T-cell (primary cell): Measurements from ENCODE around the gene ATP10D. TPM values are rescaled to one million over a fixed set of nuclear protein-coding genes. Genes with fewer than 3 reads are reported as not detected.
"Not testable (repeated sequence)": the region's sequence is repeated elsewhere in the genome, so short reads cannot be mapped to it uniquely, and the experiment has no call there.

Source experiments
- ATAC-seq, 4 experiments: fragments of 200-7000 bp in 3 of 4; fragments of 150-1000 bp in 1 of 4; cut with Tn5 transposase; replicated peaks in 1 of 4; 1 replicate in 3 of 4; 2 replicates in 1 of 4; pipeline ENCODE4 v1.10.0; 2021; ENCODE audit warnings: moderate library complexity in 3 of 4, mild to moderate bottlenecking in 2 of 4, moderate number of reproducible peaks in 1 of 4
- CTCF ChIA-PET, 2 donors: fragments of 300-600 bp; sonication (Branson Sonifier 250); formaldehyde crosslinking; loops; one replicate each; lab custom pipeline; 2022; ENCODE audit warnings: antibody characterized with exemption in 2 of 2; lab: Charles Lee
- POLR2A ChIA-PET, 2 donors: fragments of 300-600 bp; sonication (Branson Sonifier 250); formaldehyde crosslinking; loops; one replicate each; lab custom pipeline; 2022; ENCODE audit warnings: antibody characterized with exemption in 2 of 2; lab: Charles Lee
- DNase-seq, 35 experiments: peaks; one replicate each; pipeline versions ENCODE4 v3.0.0 to v3.0.0-alpha.2; 2013 to 2023
- H3K27ac ChIP-seq: one replicate; pipeline ENCODE4 v1.5.1; 2013; ENCODE audit warnings: low read length
- H3K27me3 ChIP-seq, 2 experiments: replicated peaks in 1 of 2; 1 replicate in 1 of 2; 2 replicates in 1 of 2; pipeline versions ENCODE4 v1.6.1 to v1.7.0; 2013; ENCODE audit warnings: low read length in 1 of 2, mixed read lengths in 1 of 2; ENCODE audit not compliant: control insufficient read depth in 2 of 2, insufficient read depth in 2 of 2; ENCODE audit errors: extremely low read depth in 1 of 2
- H3K36me3 ChIP-seq, 2 donors: 1 replicate in 1 of 2; 2 replicates in 1 of 2; pipeline versions ENCODE4 v1.6.1 to v1.7.0; 2013; ENCODE audit warnings: low read length in 1 of 2; ENCODE audit not compliant: control insufficient read depth in 2 of 2, insufficient read depth in 1 of 2; ENCODE audit errors: extremely low read depth in 1 of 2
- H3K4me1 ChIP-seq, 2 experiments: 1 replicate in 1 of 2; 2 replicates in 1 of 2; pipeline versions ENCODE4 v1.6.1 to v1.7.0; 2013; ENCODE audit warnings: low read length in 2 of 2, mixed read lengths in 1 of 2; ENCODE audit not compliant: insufficient read depth in 2 of 2, control insufficient read depth in 1 of 2; ENCODE audit errors: extremely low read depth in 1 of 2
- H3K4me3 ChIP-seq, 2 donors: 1 replicate in 1 of 2; 2 replicates in 1 of 2; pipeline versions ENCODE4 v1.5.1 to v1.7.0; 2013; ENCODE audit warnings: mild to moderate bottlenecking in 2 of 2, low read length in 1 of 2, moderate library complexity in 1 of 2; ENCODE audit not compliant: control insufficient read depth in 1 of 2; ENCODE audit errors: extremely low read depth in 1 of 2
- H3K9me3 ChIP-seq: 2 replicates; pipeline ENCODE4 v1.7.0; 2013
- H3K27ac Mint-ChIP-seq, 2 donors: one replicate each; pipeline ENCODE4 v1.8.0; 2020 to 2021; ENCODE audit warnings: mild to moderate bottlenecking in 2 of 2, mixed read lengths in 2 of 2
- H3K27me3 Mint-ChIP-seq, 2 donors: one replicate each; pipeline ENCODE4 v1.8.0; 2021 to 2022; ENCODE audit warnings: mixed read lengths in 2 of 2
- H3K36me3 Mint-ChIP-seq: one replicate; pipeline ENCODE4 v1.8.0; 2021; ENCODE audit warnings: mixed read lengths
- H3K4me1 Mint-ChIP-seq, 3 donors: one replicate each; pipeline ENCODE4 v1.8.0; 2020 to 2022; ENCODE audit warnings: mixed read lengths in 3 of 3, mild to moderate bottlenecking in 1 of 3
- H3K4me3 Mint-ChIP-seq, 3 donors: one replicate each; pipeline ENCODE4 v1.8.0; 2020 to 2022; ENCODE audit warnings: mild to moderate bottlenecking in 3 of 3, mixed read lengths in 3 of 3, moderate library complexity in 3 of 3
- H3K9me3 Mint-ChIP-seq, 3 donors: one replicate each; pipeline ENCODE4 v1.8.0; 2020 to 2022; ENCODE audit warnings: mixed read lengths in 3 of 3
- WGBS: methylation state at CpG from one replicate; pipeline ENCODE4 v1.1.5; 2013; ENCODE audit warnings: missing lambda C conversion rate; ENCODE audit not compliant: insufficient coverage; 5-methylcytosine and 5-hydroxymethylcytosine counted together
- total RNA-seq, 35 experiments: library from RNA in 6 of 35; stranded (reverse) in 6 of 35; fragments of 120-200 nt in 1 of 35; gene quantifications; one replicate each; pipeline versions ENCODE4 v1.2.1 to v1.2.4 and lab custom pipeline; 2013 to 2026

The ATP10D gene
- total RNA-seq, 5 donors from 2014 or later (not counting 1 experiment from before 2014, with no cell fraction given): 2.3 to 8.0 (median 5.0) TPM

DNA sequence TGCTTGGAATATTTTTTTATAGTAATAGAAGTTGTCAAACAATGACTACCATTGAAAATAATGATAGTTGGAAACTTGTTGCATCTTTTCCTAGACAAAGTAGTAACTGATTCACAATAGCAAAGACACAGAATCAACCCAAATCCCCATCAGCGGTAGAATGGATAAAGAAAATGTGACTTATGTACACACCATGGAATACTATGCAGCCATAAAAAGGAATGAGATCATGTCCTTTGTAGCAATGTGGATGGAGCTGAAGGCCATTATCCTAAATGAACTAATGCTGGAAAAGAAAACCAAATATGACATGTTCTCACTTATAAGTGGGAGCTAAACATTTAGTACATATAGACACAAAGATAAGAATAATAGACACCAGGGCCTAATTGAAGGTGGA, 49.7 kb downstream of the ATP10D start:
- Histone ChIP-seq H3K36me3 (no peaks in the 10 kb centered on the region), H3K4me1 (peaks cover 23 to 32% of the 10 kb centered on the region in 2 experiments), H3K27ac (no peak overlapping the region), H3K4me3 (no peak overlapping the region), H3K27me3 (no peaks in the 10 kb centered on the region), H3K9me3 (no peaks in the 10 kb centered on the region)
- ATAC-seq (no peak), DNase-seq (no peak)
- Mint-ChIP-seq H3K36me3 (peaks cover 14% of the 10 kb centered on the region), H3K27me3 (no peaks in the 10 kb centered on the region), H3K4me3 (no peak overlapping the region), H3K4me1 (peaks cover 44 to 52% (median 49%) of the 10 kb centered on the region in 3 donors), H3K9me3 (peaks cover under 1 to 5% (median 2%) of the 10 kb centered on the region in 3 donors), H3K27ac (no peak overlapping the region)
- POLR2A ChIA-PET: no interaction called here
- CTCF ChIA-PET: no interaction called here
- WGBS: no CpG with 5 or more reads among the region's 1 CpG

DNA sequence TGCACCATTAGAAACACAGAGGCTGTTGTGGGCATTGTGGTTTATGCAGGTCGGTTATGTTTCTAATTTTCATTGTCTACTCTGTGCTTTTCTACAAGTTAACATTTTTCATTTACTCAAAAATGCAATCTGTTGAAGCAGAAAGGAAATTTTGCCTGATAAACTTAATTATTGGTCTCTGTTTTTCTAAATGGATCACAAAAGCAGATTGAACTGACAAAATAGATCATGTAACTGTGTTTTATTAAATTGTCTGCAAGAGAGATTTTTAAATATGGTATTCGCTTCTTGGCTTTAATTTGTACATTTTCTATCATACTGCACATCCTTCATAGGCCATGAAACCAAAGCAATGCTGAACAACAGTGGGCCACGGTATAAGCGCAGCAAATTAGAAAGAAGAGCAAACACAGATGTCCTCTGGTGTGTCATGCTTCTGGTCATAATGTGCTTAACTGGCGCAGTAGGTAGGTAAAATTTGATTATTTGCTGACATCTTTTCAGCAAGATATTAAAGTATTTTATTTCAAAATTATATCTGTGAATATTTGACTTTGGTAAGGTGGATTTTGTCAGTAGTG, 50.6 kb downstream of the ATP10D start:
- H3K27ac ChIP-seq: no peak overlapping the region
- ChIA-PET CTCF (no interaction called here), POLR2A (no interaction called here)
- no peak overlapping the region for H3K4me3 ChIP-seq
- no CpG with 5 or more reads among the region's 5 CpGs for WGBS
- peaks cover 23 to 29% of the 10 kb centered on the region in 2 experiments for H3K4me1 ChIP-seq
- Mint-ChIP-seq H3K4me3 (no peak overlapping the region), H3K4me1 (peaks cover 39 to 46% (median 41%) of the 10 kb centered on the region in 3 donors), H3K27me3 (no peaks in the 10 kb centered on the region), H3K36me3 (peaks cover 14% of the 10 kb centered on the region), H3K27ac (no peak overlapping the region), H3K9me3 (no peaks in the 10 kb centered on the region)
- DNase-seq (no peak), ATAC-seq (no peak)
- H3K9me3 ChIP-seq: no peaks in the 10 kb centered on the region
- no peaks in the 10 kb centered on the region for H3K36me3 ChIP-seq
- no peaks in the 10 kb centered on the region for H3K27me3 ChIP-seq

DNA sequence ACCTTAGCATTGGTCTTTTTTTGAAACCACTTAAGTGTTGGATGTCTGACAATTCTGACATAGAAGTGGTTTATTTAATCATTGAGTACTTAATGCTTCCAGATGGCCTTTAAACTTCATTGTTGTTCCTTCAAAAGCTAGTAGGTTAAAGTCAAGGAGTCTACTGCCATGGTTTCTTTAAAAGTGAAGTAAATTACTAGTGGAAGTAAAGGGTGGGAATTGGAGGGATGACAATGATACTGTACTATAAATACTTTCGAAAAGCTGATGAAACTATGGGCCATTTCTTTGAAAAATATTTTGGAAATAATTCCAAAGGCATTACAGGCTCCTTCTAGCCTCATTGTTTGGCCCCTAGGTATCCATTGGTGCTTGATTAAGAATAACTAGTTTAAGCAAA, 51.9 kb downstream of the ATP10D start:
- H3K4me1 Mint-ChIP-seq: peaks cover 26 to 33% (median 32%) of the 10 kb centered on the region in 3 donors
- H3K36me3 ChIP-seq: no peaks in the 10 kb centered on the region
- DNase-seq: no peak
- no CpG with 5 or more reads among the region's 1 CpG for whole genome bisulfite sequencing
- no peaks in the 10 kb centered on the region for H3K27me3 Mint-ChIP-seq
- no peak overlapping the region for H3K27ac ChIP-seq
- ChIA-PET CTCF (no interaction called here), POLR2A (interaction anchor here in 1 of 2 donors (0.6 kb wide), 1 partner anchor 9 kb away, joined by 3 read pairs; no protein-coding TSS in a partner anchor)
- ATAC-seq: no peak
- peaks cover 12 to 17% of the 10 kb centered on the region in 2 experiments for H3K4me1 ChIP-seq
- H3K4me3 Mint-ChIP-seq: no peak overlapping the region
- H3K4me3 ChIP-seq: no peak overlapping the region
- peaks cover 23% of the 10 kb centered on the region for H3K36me3 Mint-ChIP-seq
- no peaks in the 10 kb centered on the region for H3K9me3 ChIP-seq
- no peaks in the 10 kb centered on the region for H3K27me3 ChIP-seq
- H3K27ac Mint-ChIP-seq: no peak overlapping the region
- no peaks in the 10 kb centered on the region for H3K9me3 Mint-ChIP-seq

DNA sequence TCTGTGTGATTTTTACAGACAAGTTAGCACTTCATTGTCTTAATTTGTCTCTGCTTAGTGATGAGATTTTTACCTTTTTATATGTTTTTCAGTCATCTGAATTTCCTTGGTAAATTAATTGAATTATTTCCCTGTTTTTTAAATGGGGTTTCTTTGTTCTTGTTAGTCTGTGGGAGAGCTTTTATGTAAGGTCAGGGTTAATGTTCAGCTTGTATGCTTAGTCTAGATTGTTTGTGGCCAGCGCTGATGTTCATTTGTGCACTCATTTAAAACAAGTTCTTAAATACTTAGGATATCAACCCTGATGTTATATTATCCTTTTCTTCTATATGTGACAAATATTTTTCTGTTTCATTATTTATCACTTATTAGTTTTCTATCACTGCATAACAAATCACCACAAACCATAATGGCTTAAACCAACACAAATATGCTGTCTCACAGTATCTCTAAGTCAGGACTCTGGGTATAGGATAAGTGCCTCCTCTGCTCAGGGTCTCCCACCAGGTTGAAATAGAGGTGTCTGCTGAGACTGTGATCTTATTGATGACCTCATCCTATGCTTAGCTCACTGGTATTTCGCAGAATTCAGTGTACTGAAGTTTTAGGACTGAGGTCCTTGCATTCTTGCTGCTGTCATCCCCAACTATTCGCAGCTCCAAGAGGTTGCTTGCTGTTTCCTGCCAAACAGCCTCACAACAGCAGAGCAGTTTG, 53.2 kb downstream of the ATP10D start:
- H3K4me1 Mint-ChIP-seq: peaks cover 13 to 20% (median 19%) of the 10 kb centered on the region in 3 donors
- no peak overlapping the region for H3K4me3 Mint-ChIP-seq
- 91% methylated on average over 1 of the region's 3 CpGs for WGBS
- H3K4me1 ChIP-seq: peaks cover under 1 to 4% of the 10 kb centered on the region in 2 experiments
- DNase-seq (no peak), ATAC-seq (no peak)
- no peaks in the 10 kb centered on the region for H3K9me3 Mint-ChIP-seq
- H3K27ac Mint-ChIP-seq: no peak overlapping the region
- POLR2A ChIA-PET: interaction anchor here (0.5 to 0.7 kb wide), 2 partner anchors 559 to 868 kb away, joined by 5 to 6 read pairs; no protein-coding TSS in a partner anchor
- H3K4me3 ChIP-seq: no peak overlapping the region
- H3K36me3 ChIP-seq: no peaks in the 10 kb centered on the region
- H3K27ac ChIP-seq: no peak overlapping the region
- CTCF ChIA-PET: interaction anchor here in 1 of 2 donors (1.2 kb wide), 1 partner anchor 14 kb away, joined by 3 read pairs; no protein-coding TSS in a partner anchor
- no peaks in the 10 kb centered on the region for H3K27me3 ChIP-seq
- H3K27me3 Mint-ChIP-seq: no peaks in the 10 kb centered on the region
- peaks cover 23% of the 10 kb centered on the region for H3K36me3 Mint-ChIP-seq
- no peaks in the 10 kb centered on the region for H3K9me3 ChIP-seq

DNA sequence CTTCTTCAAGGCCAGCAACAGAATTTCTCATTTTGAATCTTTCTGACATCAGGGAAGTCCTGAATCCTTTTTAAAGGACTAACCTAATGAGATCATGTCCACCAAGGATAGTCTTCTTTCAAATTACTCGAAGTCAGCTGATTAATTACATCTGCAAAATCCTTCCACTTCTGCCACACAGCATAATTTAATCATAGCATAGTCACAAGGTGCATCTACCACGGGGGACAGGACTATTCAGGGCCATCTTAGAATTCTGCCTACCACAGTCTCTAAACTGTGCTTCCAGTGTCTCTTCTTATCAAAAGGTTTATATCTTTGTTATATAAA, 53.7 kb downstream of the ATP10D start:
- CTCF ChIA-PET: interaction anchor here in 1 of 2 donors (1.2 kb wide), 1 partner anchor 13 kb away, joined by 3 read pairs; no protein-coding TSS in a partner anchor
- H3K4me3 Mint-ChIP-seq: no peak overlapping the region

DNA sequence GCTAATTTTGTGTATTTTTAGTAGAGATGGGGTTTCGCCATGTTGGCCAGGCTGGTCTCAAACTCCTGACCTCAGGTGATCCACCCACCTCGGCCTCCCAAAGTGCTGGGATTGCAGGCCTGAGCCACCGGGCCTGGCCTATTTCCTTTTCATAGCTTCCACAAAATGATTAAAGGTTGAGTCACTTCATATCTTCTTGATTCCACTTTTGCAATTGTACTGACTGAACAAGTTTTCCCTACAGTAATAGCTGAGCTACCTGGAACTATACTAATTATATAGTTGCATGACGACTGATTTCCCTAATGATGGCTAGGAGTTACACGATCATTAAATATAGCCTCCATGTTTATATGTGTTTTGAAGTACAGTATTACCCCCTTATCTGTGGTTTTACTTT, 57.6 kb downstream of the ATP10D start:
- H3K4me1 Mint-ChIP-seq, H3K36me3 ChIP-seq, H3K27me3 Mint-ChIP-seq, H3K27me3 ChIP-seq, CTCF ChIA-PET, DNase-seq, H3K27ac Mint-ChIP-seq, H3K9me3 ChIP-seq, H3K4me3 Mint-ChIP-seq, H3K27ac ChIP-seq, ATAC-seq, H3K4me3 ChIP-seq, H3K9me3 Mint-ChIP-seq, H3K4me1 ChIP-seq, POLR2A ChIA-PET: not testable (repeated sequence)
- H3K36me3 Mint-ChIP-seq: peaks cover 34% of the 10 kb centered on the region
- 83% methylated on average over 1 of the region's 5 CpGs for WGBS

More for the DNA sequence above, 53.7 kb downstream of the ATP10D start:
- no peaks in the 10 kb centered on the region for H3K9me3 Mint-ChIP-seq
- ATAC-seq (no peak), DNase-seq (no peak)
- Histone ChIP-seq H3K9me3 (no peaks in the 10 kb centered on the region), H3K4me3 (no peak overlapping the region), H3K36me3 (no peaks in the 10 kb centered on the region), H3K4me1 (peaks cover 0 to 4% of the 10 kb centered on the region in 2 experiments), H3K27me3 (no peaks in the 10 kb centered on the region), H3K27ac (no peak overlapping the region)
- H3K27ac Mint-ChIP-seq: no peak overlapping the region
- POLR2A ChIA-PET: no interaction called here
- peaks cover 23% of the 10 kb centered on the region for H3K36me3 Mint-ChIP-seq
- H3K27me3 Mint-ChIP-seq: no peaks in the 10 kb centered on the region
- WGBS: 100% methylated on average over 1 of the region's 2 CpGs
- H3K4me1 Mint-ChIP-seq: peaks cover 11 to 18% (median 16%) of the 10 kb centered on the region in 3 donors
